ENCODE results near the gene TGFB1. TPM values are rescaled to one million over a fixed set of nuclear protein-coding genes. Genes with fewer than 3 reads are reported as not detected.

Gene TGFB1
- total and polyA plus RNA-seq, 9 of the 15 experiments (the other 6 are each of a cell fraction or from before 2014, with no cell fraction given), result 0.24 to 159 (median 17.2) TPM

GRCh38 chr19:41363753-41364523 is 10.2 kb upstream of the TGFB1 start, which contains the start of gene B9D2 (continued):
- TF ChIP-seq RREB1 (CRISPR knock-in tag; IDR thresholded peaks at IDR 0.05) (peak; percentile 41; the same call in 1 of the 2 replicates), NCOA6 (IDR thresholded peaks at IDR 0.05) (no peak), CREM (IDR thresholded peaks at IDR 0.05; ENCODE audit: low read depth) (peak; percentile 89), RBM25 (IDR thresholded peaks at IDR 0.05; ENCODE audit: low read depth, low read length, severe bottlenecking) (peak; percentile 48), NCOA4 (IDR thresholded peaks at IDR 0.05; ENCODE audit: partially characterized antibody) (no peak), SMARCC2 (IDR thresholded peaks at IDR 0.05; ENCODE audit: low read depth) (no peak), CBFA2T3 (IDR thresholded peaks at IDR 0.05) (no peak), NR2C1 (IDR thresholded peaks at IDR 0.05) (peak; percentile 81), NR2C1 (tag; IDR thresholded peaks at IDR 0.05) (0 out of 2 replicates have a peak, but pooled peaks have one; percentile 29), ZNF707 (CRISPR knock-in tag; conservative IDR thresholded peaks at IDR 0.05) (no peak), CC2D1A (IDR thresholded peaks at IDR 0.05) (peak; percentile 82), TARDBP (IDR thresholded peaks at IDR 0.05) (no peak), ARID4B (CRISPR knock-in tag; IDR thresholded peaks at IDR 0.05) (peak; percentile 79), FOXP1 (CRISPR knock-in tag; IDR thresholded peaks at IDR 0.05) (0 out of 2 replicates have a peak, but pooled peaks have one; percentile 53), ZZZ3 (IDR thresholded peaks at IDR 0.05) (no peak), NCOA1 (IDR thresholded peaks at IDR 0.05; ENCODE audit: low read depth) (no peak)
- TF ChIP-seq, protein P1, sequence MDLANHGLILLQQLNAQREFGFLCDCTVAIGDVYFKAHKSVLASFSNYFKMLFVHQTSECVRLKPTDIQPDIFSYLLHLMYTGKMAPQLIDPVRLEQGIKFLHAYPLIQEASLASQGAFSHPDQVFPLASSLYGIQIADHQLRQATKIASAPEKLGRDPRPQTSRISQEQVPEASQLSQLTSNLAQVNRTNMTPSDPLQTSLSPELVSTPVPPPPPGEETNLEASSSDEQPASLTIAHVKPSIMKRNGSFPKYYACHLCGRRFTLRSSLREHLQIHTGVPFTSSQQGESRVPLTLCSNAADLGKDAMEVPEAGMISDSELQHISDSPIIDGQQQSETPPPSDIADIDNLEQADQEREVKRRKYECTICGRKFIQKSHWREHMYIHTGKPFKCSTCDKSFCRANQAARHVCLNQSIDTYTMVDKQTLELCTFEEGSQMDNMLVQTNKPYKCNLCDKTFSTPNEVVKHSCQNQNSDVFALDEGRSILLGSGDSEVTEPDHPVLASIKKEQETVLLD (IDR thresholded peaks at IDR 0.05), result peak; percentile 94
